SU-DHL-6 (cell line): Measurements from ENCODE around the gene SCAMP5.

Experiments
- CTCF ChIP-seq: fragments of 200-600 bp; sonication (generic); IDR thresholded peaks from one replicate; pipeline ENCODE4 v1.5.1; 2017; ENCODE audit warnings: antibody characterized with exemption, mild to moderate bottlenecking, low read length, moderate library complexity; ENCODE audit not compliant: insufficient read depth, poor library complexity, severe bottlenecking
- EZH2phosphoT487 ChIP-seq: fragments of 200-600 bp; sonication (generic), shearing (Covaris generic); conservative IDR thresholded peaks from 2 replicates; pipeline ENCODE4 v1.6.1; 2018; ENCODE audit warnings: mild to moderate bottlenecking, antibody characterized with exemption, low read length, moderate library complexity, mixed read lengths

- TF ChIP-seq CTCF (no peak), EZH2phosphoT487 (no peak)
Observed at GRCh38 chr15:75038231-75038630, 42.9 kb downstream of the SCAMP5 start.
